Stimulated activated CD4-positive, alpha-beta T cell treated with anti-CD3 and anti-CD28 coated beads, TNF-alpha, amount 100 ng/mL, for 1 hour (primary cell): Measurements from ENCODE around the gene UBE2E1.

Source experiments
- DNase-seq, 3 donors: peaks; one replicate each; pipeline ENCODE4 v3.0.0-alpha.2; 2020; ENCODE audit warnings: low read depth in 3 of 3, low spot score in 1 of 3

Gene UBE2E1

DNA sequence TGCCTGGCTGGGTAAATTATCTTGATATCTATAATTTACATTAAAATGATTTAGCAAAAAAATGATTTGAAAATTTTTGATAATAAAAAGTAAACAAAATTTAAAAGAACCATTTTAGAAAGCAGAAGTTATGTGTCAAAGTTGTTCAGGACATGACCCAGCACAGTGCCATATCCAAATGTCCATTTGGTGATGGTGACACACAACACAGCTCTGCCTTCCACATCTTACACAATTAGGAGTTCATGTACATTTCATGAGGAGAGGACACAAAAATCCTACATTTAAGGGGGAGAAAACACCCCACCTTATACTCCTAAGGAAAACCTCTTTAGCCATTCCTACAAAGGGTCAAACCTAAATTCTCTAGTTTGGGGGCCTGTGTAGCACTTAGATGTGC, 10.7 kb upstream of the UBE2E1 start:
- no peak for DNase-seq

DNA sequence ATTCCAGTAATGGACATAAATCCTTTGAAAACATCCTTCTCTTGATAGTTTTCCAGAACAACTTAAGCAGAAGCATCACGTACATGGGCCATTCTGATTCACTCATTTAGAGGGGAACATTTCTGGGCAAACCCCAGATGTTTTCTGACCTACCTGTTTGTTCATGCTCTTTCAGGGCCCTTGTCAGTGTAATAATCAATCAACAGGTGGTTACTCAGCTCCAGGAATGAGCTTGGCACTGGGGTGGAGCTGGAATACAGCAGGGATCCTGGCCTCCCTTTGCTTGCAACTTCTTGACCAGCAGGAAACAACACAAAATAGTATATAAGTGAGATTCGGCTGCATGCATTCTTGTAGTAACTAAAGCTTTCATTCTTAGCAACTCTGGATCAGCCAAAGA, 9.2 kb upstream of the UBE2E1 start:
- no peak for DNase-seq

DNA sequence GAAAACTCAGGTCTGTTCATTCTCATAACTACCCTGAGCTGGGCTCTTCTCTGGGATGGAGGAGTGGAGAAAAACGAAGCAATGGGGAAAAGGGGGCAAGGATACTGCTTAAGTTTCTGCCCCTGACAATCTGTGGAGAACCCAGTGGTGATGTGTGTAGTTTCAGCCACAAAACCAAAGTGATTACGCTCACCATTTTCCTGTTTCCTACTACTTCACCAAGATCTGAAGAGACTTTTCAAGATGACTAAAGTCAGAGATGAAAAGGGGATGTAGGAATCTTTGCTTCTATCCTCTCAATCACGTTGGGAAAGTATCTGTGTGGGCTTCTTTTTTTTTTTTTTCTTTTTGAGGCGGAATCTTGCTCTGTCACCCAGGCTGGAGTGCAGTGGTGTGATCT, 8.3 kb upstream of the UBE2E1 start:
- no peak for DNase-seq

DNA sequence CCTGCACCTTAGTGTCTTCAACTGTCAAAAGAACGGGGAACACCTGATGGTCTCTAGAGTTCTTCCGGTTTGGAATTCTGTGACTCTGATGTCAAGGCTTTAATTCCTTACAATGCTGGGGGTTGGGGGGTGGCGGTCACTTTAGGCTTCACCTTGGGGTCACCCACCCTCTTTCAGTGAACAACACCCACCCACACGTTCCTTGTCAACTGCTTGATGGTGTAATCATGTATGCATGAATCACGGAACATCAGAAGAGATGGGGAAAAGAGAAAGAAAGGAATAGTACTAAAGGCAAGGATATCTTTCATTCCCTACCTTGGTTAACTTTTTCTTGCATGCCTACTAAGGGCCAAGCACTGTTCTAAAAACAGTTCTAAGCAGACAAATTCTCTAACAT, 7.3 kb upstream of the UBE2E1 start:
- no peak for DNase-seq

GRCh38 chr3:23798876-23799275, 6.9 kb upstream of the UBE2E1 start:
- DNase-seq, result no peak

GRCh38 chr3:23800731-23801130, 5.0 kb upstream of the UBE2E1 start:
- no peak for DNase-seq

DNA sequence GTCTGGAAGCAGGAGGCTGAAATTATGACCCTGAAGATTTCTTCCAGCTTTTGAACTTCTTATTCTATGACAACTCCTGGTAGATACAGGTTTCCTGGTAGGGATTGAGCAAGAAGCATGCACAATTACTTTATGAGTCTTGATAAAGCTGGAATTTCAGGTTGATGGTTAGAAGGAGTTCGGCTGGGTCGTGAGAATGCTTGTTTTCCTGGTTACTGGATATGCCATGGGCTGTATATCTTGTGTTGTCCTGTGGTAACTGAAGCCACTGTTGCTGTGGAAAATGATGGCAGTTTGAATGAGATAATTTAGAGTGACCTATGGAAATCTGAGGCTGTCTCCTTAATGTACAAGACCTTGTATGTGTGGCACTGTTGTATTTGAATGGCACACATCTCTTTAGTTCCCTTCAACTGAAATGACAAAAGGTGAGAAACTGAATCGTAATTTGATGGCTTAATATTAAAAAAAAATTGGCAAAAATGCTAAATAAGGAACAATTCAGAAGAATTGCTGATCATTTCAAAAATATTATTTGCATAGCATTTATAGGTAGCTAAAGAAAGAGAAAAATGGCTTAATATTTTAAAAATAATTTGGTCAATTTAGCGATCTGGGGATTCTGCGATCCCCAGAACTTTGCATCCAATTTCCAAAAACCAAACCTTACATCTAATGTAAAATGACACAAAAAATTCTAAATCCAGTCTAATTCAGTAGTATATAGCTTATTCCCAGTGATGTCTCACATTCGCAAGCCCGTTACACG, 1.1 kb upstream of the UBE2E1 start:
- DNase-seq, result no peak

DNA sequence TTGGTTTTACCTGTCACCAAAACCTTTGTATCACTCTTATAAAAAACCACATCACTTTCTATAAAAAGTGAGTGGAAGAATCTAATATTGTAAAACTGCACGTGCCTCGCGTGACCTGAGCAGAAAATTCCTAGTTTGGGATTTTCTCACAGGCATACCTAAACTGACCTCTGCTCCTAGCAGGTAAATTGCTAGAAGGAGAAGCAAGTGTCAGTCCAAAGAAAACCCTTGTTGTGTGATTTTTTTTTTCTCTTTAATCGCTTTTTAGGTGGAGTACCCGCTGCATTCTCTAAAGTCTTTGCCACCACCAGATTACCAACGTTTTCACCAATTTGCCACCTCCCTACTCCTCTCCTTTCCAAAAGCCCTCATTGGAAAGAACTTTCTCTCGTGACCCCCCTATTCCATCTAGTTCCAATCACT, 534 bp upstream of the UBE2E1 start:
- no peak for DNase-seq

GRCh38 chr3:23806534-23807423, 1.0 kb downstream of the UBE2E1 start:
- peak in 1 of 3 donors; percentile 4 for DNase-seq

DNA sequence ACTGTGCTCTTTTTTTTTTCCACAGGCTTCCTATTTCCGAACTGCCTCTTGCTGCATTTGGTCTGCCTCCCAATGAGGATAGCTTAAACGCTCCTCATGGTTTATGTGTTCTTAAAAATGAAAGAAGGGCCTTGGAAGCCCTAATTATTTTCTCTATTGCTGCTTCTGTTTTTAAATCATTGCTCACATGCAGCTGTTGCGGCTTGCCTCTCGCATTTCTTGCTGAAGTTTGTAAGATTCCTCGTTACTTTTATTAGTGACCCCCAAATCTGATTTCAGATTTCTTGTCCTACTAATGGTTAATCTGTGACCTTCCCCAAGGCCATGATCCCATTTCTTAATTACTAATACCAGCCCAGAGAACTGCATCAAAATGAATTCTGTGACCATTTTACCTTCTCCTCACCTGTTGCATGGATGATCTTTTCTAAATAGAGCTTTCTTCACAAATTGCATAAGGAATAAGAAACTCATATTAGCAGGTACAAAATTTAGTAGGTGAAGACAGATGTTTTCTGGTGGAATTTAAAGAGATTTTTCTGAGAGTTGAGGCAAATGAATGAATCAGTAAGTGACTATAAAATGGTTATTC, 1.8 kb downstream of the UBE2E1 start:
- no peak for DNase-seq

GRCh38 chr3:23808525-23808924, 2.8 kb downstream of the UBE2E1 start:
- DNase-seq, result no peak

DNA sequence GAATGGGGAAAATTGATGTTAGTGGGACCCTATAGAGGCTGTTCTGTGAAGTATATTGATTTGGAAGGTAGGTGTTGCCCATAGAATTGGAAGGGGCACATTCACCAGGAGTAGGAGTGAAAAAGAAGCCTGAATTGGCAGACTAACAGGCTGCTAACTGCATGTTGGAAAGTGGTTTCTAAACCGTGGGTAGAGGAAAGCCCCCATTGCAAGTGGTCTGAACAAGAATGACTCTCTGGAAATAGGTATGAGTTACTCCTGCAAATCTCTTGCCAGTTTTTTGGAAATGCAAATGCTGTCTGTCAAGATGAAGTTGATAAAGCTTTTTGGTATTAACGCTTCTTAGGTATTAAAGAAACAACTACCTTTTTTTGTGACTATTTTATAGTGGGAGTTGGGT, 3.5 kb downstream of the UBE2E1 start:
- DNase-seq, result no peak

GRCh38 chr3:23809840-23810342, 4.1 kb downstream of the UBE2E1 start:
- DNase-seq, result no peak

DNA sequence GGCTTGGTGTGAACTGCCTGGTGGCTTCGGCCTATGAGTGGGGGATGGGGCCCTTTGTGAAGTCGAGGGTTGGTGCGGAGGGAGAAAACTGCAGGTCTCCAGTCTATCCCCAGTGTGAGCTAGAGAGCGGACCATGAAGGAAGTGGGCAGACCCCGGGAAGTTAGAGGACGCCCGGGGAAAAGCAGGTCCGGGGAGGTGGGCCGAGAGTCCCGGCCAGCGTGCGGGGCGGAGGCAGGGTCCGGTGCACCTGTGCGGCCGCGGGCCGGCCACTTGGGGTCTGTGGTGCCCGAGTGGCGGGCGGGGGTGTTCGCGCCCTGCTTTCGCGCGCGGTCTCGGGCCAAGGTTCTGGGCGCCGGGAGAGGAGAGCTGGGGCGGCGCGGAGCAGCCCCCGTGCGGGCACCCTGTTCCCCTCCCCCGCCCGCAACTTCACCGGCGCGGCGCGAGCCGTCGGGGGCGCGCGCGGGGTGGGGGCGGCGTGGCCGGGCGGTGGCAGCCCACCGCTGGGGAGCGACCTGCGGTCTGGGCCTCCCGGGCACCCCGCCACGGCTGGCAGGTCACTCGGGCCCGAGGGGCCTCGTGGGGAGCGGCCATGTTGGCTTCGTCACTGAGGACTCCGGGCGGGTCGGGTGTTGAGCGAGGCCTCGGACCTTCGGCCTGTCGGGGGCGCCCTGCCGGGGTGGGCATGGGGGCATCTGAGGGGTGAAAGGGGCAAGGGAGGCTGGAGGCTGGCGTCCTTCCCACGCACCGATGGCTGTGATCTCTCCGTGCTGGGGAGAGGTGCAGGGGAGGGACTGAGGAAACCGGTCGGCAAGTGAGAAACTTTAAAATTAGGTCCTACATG, 4.8 kb downstream of the UBE2E1 start:
- peak in 1 of 3 donors; percentile 38 for DNase-seq

- DNase-seq, result no peak
Measured at GRCh38 chr3:23811185-23811527, 5.4 kb downstream of the UBE2E1 start.

DNA sequence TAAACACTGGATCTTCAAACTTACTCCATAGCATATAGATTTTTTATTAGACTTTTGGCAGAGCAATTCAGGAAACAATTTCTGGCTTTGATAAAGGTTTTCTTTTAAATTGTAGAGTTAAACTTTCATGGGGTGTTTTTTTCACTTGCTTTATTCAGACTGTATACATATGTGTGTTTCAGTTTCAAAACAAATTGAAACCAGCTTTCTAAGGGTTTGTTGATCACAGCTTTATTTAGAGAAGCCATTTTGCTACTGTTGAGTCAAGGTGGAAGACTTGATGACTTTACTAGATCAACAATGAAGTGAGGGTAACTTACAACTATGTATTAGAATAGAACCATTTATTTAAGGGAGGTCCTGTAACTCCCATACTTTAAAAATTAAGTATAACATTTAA, 6.2 kb downstream of the UBE2E1 start:
- DNase-seq, result no peak

GRCh38 chr3:23815879-23816278, 10.1 kb downstream of the UBE2E1 start:
- no peak for DNase-seq

GRCh38 chr3:23816721-23817120, 11.0 kb downstream of the UBE2E1 start:
- no peak for DNase-seq

DNA sequence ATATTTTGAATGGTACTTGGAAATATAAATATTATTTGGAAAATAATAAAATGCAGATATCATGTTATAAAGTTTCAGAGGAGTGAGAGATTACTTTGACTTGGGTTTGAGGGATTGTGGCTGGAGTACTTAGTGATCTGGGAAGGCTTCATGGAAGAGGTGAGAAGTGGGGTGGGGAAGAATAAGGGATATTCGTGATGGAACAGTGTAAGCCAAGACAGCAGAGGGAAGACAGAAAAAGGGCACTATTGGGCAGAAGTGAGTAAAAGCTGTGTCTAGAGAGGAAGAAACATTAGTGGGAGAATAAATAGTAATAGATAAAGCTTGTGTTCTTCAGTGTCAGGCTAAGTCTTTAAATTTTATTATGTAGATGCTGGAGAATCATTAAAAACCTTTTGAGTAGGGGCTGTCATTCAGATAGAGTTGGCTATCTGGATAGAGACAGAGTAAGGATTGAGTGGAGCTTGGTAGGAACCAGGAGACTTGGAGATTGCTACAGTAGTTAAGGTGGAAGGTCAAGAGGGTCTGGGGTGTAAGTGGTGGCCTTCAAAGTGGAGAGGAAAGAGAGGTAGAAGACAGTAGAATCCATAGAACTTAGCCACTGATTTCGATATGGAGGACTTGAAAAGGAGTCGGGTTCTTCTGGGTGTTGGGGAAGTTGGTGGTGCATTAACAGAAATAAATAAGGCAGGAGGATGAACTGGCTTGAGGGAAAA, 11.9 kb downstream of the UBE2E1 start:
- DNase-seq, result no peak

DNA sequence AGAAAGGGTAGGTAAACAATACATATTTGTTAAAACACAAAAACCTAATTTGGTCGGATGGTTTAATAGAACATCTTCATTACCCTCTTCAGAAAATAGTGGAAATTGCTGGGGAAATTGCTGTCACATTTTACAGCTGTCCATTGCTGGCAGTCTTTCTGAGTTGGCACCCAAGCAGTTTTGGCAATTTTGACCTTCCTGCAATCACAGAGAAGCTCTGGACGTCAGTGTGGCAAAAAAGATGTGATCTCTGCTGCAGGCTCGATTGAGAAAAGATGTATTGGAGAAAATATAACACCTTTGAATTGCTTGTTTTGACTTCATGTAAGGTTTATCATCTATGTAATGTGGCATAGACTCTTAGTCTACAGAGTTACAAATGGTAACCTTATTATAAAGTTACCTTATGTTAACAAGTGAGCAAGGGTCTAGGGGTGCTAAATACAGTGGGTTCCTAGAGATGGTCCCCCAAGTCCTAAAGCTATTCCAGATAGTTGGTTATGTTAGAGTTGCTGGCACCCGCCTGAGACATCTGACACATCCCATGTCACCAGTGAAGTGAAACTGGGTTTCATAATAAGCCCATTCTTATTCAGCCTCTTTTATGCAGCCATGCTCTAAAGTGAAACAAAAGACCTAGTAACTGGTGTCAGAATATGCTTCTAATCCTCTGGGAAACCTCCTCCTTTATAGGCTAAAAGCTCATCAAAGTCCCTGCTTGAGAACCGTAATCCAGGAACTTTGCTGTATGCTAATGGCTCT, 14.0 kb downstream of the UBE2E1 start:
- DNase-seq, result no peak
